GM12801 (cell line): ENCODE data around the gene RAP2B.

Experiments used
- CTCF ChIP-seq: IDR thresholded peaks from one replicate; pipeline ENCODE4 v1.5.1; 2011; ENCODE audit warnings: control low read depth; ENCODE audit not compliant: insufficient read length; ENCODE audit errors: extremely low read depth

The RAP2B gene

GRCh38 chr3:153161714-153162512 is at the start of gene RAP2B:
Gene RAP2B, plus strand, starts transcription at chr3:153162226. Its CDS starts 468 bp downstream, at chr3:153162694.
- no peak for TF ChIP-seq CTCF

GRCh38 chr3:153113541-153113940 is 48.5 kb upstream of the RAP2B start:
- TF ChIP-seq CTCF: no peak

GRCh38 chr3:153115326-153115725 is 46.7 kb upstream of the RAP2B start:
- TF ChIP-seq CTCF: no peak

GRCh38 chr3:153127788-153128187 is 34.2 kb upstream of the RAP2B start:
- no peak for TF ChIP-seq CTCF

- TF ChIP-seq CTCF: no peak
Measured at GRCh38 chr3:153129426-153129825, 32.6 kb upstream of the RAP2B start.

GRCh38 chr3:153129866-153130265 is 32.2 kb upstream of the RAP2B start:
- no peak for TF ChIP-seq CTCF

GRCh38 chr3:153130312-153130977 is 31.6 kb upstream of the RAP2B start:
- TF ChIP-seq CTCF: no peak
